NCI-H128 (cell line): ENCODE results near the gene APPBP2.
"Not testable (repeated sequence)": the region's sequence is repeated elsewhere in the genome, so short reads cannot be mapped to it uniquely, and the experiment has no call there.

Source experiments
- DNase-seq: peaks from one replicate; lab custom pipeline; 2025; ENCODE audit not compliant: unreplicated experiment; lab: John Stamatoyannopoulos, UW

The APPBP2 gene

DNA sequence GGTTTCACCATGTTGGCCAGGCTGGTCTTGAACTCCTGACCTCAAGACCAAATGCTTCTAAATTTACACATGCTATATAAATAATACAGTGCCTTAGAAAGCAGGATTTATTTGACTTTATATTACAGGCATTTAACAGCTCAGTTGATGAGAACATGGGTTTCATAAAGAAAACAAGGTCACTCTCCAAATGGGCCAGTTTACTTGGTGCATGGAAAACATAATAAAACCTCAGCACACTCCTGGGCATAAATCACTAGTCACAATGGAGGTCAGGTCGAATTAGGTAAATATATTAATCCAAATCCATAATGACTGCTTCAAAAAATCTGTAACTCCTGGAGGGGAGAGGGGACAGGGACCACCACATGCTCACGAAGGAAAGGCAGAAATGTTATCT, 24.5 kb downstream of the APPBP2 start:
- no peak for DNase-seq

DNA sequence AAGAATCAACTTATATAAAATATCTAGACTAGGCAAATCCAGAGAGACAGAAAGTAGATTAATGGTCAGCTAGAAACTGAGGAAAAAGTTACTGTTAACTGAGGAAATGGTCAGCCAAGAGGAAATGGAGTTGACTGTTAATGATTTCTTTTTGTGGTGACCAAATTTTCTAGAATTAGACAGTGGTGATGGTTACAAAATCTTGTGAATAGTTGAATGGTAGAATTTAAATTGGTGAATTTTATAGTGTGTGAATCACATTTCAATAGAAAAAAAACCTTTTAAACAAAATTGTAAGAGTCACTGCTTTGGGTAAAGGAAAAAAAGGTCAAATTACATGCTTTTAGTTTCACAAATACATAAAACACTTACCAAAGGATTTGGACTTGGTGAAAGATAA, 30.0 kb downstream of the APPBP2 start:
- no peak for DNase-seq

DNA sequence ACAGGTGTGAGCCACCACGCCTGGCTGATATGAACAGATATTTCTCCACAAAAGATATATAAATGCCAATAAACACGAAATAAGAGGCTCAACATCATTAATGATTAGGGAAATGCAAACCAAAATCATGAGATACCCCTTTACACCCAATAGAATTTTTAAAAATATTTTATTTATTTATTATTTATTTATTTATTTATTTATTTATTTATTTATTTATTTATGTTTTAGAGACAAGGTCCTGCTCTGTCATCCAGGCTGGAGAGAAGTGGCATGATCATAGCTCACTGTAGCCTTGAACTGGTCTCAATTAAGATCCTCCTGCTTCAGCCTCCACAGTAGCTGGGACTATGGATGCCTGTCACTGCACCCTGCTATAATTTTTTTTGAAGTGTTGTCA, 30.8 kb downstream of the APPBP2 start:
- no peak for DNase-seq

DNA sequence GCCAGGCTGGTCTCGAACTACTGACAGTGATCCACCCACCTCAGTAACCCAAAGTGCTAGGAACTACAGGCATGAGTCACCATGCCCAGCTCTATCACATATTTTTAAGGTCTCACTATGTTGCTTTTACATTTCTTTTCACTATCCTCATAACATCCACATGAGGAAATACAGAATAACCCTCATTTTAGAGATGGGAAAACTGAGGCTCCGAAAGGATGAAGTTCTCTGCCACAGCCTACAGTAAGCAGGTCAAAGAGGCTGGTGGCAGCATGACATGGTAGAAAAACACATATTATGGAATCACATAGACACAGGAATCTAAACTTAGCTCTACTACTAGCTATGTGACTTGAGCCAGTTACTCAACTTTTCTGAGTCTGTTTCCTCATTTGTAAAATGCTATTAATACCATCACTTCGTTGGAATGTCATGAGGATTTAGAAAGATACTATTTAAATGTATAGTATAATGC, 32.2 kb downstream of the APPBP2 start:
- DNase-seq, result no peak

DNA sequence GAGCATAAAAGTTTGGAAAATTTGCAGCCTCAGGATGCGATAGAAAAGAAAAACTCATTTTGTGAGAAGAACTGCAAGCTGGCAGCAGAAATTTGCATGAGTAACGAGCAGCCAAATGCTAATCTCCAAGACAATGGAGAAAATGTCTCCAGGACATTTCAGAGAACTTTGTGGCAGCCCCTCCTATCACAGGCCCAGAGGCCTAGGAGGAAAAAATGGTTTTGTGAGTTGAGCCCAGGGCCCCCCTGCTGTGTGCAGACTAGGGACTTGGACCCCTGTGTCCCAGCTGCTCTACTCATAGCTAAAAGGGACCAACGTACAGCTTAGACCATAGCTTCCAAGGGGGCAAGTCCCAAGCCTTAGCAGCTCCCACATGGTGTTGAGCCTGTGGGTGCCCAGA, 34.3 kb downstream of the APPBP2 start:
- DNase-seq, result no peak

DNA sequence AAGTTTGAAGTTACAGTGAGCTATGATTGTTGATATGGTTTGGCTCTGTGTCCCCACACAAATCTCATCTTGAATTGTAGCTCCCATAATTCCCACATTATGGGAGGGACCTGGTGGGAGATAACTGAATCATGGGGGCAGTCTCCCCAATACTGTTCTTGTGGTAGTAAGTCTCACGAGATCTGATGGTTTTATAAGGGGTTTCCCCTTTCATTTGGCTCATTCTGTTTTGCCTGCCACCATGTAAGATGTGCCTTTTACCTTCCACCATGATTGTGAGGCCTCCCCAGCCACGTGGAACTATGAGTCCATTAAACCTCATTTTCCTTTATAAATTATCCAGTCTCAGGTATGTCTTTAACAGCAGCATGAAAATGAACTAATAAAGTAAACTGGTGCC, 35.4 kb downstream of the APPBP2 start:
- DNase-seq, result not testable (repeated sequence)

DNA sequence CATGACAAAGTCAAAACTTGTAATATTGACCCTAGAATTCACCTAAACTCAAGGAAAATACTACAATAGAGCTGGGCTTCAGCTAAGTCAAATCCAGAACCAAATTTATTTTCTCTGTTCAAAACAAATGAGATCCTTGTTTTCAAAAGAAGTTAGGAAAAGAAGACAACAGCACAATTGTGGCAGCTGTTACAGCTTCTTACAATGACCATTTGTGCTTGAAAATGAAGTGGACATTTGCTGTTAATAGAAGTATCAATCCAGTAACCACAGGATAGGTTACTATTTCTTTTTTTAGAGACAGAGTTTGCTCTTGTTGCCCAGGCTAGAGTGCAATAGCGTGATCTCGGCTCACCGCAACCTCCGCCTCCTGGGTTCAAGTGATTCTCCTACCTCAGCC, 44.4 kb downstream of the APPBP2 start:
- DNase-seq, result no peak

DNA sequence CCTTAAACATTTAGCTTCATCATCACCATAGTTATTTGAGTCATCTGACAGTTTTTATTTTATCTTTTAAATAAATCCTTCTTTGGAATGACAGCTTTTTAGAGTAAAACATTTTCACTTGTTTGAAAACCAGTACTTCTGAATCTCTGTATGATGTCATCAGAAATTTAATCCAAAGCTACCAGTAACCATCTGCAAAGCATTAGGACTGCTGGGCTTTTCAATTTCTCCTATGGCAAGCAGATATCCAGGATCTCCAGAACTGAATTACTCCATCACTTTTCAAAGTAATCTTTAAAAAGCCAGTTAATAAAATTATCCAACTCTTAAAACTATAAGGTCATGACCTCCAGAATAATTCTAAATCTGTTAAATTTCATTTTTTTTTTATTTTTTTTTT, 52.3 kb downstream of the APPBP2 start:
- DNase-seq, result no peak

DNA sequence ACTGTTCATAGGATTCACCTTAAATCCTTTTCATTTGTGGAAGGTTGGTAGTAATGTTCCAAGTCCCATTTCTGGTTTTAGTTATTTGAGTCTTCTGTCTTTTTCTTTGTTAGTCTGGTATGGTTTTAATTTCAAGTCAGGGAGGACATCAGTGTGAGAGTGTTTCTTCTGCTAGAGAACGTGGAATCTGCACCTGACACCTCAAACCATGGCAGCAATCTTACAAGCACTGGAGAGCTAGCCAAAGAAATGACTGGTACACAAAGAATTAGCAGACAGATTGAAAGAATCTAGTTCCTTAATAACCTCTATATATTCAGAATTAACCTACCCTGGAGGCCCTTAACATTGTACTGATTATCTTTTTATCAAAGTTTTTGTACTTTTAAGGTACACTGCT, 53.6 kb downstream of the APPBP2 start:
- no peak for DNase-seq

DNA sequence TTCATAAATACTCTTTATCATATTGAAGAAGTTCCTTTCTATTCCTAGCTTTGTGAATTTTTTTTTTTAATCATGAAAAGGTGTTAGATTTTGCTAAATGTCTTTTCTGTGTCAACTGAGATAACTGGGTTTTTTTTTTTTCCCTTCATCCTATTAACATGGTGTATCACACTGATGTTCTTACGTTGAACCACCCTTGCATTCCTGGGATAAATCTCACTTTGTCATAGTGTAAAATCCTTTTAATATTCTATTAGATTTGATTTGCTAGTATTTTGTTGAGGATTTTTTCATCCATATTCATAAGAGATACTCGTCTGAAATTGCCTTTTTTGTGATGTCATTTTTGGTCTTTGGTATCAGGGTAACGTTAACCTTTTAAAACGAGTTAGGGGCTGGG, 54.6 kb downstream of the APPBP2 start:
- no peak for DNase-seq

DNA sequence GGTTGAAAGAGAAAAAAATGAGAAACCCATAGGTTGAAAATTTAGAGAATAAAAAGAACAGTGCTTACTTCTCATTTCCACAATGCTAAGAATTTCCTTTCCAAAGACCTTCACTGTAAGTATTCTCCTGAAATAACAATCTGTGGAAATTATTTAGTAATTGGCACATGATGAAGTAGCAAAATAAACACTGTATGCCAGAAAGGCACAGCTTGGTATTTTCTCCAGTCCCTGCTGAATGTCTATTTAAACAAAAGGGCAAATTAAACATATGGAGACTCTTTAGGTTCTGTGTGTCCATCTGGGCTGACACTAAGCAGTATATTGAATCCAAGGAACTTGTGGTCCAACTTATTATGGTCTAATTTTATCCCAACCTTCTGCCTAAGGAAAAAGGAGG, 57.7 kb downstream of the APPBP2 start:
- DNase-seq, result no peak

DNA sequence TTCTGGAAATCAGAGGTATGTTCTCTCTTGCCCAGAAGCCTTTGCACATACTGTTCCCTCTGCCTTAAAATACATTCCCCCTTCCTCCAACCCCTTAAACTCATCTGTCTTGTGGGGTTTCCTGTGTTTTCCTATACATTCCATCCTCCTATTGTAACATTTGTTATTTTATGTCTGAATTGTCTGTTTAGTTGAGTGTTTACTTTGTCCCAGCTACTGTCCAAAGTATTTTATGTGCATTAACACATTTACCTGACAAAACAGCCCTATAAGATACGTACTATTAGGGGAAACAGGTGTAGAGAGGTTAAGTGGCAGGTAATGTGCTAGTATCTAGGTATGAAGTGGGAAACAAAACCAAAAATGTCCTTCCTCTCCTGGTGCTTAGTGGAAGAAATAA, 61.7 kb downstream of the APPBP2 start:
- no peak for DNase-seq

DNA sequence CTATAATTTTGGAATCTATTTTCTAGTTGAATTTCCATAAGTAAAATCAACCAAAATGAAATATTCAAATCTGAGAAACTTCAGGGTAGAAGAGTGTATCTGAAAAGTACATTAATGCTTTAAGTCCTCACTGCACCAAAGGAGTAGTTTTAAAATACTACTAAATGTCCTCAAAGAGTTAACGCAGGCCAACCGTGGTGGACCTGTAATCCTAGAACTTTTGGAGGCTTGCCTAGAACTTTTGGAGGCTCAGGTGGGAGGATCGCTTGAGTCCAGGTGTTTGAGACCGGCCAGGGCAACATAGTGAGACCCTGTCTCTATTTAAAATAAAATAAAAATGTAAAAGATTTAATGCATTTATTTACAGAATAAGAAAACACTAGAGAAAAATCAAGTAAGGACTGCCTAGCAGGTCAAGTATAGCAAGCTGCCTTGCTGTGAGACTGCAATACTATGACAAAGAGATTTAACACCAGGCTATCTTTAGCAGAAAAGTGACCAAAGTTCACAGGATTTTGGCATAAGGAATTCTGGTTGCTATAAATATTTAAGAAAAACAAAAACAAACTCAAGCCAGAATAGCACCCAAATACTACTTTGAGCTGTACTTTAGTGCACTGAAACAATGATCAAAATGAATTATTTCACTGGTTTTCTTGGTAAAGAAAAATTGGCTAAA, 62.7 kb downstream of the APPBP2 start:
- no peak for DNase-seq

DNA sequence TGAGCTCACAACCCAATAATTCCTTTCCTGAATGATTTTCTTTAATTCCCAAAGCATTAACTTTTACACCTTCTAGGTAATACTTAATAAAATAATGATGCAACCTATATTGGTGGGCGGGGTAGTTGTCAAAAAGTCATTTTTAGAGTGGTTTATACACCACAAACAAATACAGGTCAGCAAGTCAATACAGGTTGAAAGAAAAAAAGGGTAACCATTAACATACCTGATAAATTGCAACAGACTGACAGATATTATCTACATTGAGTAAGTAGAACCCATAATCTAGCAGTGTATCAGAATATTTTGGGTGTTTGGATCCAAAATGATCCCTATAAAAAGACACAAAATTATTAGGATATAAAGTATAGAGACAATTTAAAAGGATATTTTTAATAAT, 64.5 kb downstream of the APPBP2 start:
- no peak for DNase-seq

DNA sequence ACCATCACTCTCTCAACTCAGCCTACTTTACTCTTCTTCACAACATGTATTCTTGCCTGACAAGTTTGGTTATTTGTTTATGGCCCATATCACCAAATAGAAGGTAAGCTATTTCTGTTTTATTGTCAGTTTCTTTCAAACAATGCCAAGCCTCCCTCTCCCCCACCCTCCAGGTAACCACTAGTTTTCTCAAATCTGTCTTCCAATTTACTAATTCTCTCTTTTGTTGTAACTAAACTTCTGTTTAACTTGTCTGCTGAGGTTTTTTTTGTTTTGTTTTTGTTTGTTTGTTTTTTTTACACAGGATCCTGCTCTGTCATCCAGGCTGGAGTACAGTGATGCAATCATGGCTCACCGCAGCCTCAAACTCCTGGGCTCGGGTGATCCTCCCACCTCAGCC, 68.9 kb downstream of the APPBP2 start:
- no peak for DNase-seq

DNA sequence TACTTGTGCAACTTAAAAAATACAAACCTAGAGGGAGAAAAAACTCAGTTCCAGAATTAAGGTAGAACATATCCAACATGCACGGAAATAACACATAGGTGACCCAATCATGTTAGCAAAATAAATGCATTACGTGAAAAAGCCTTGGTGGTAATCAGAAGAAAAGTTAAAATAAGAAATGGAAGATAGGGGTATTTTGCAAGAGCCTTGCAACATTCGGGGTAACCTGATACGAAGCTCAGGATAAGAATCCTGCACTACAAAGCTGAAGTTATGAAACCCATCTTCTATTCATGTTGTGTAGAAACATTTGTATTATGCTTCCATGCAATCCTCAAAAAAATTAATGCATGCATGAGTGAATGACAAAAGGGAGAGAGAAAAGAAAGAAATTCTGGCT, 70.7 kb downstream of the APPBP2 start:
- no peak for DNase-seq

DNA sequence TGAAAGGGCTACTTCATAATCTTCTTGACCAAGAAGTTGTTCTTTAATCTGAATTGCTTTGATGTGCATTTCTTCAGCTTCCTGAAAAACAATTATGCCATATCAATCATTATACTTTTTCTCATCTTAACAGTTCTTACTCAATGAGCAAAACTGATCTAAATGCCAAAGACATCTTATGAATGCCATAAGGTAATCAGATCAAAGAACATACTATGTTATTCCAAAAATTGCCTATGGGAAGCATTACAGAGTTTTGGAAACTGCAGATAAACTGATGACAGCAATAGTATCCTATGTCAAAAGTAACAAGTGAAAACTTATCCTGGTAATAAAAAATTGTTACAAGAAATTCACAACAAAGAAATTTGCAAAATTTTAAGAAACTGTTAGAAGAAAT, 74.1 kb downstream of the APPBP2 start:
- no peak for DNase-seq

DNA sequence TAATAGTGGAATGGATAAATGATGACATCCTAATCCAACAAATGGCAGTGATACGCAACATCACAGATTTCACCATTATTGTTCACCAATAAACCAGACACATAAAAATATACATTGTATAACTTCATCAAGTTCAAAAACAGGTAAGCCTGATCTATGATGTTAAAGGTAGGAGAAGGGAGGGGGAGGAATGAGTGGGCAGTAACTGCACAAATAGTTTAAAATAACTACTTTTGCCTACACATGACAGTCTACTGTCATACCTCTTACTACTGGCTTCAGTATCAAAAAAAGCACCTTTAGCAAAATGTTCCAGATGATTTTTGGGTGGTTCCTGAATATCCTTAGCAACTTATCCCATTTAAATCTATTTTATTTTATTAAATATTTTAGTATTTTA, 75.0 kb downstream of the APPBP2 start:
- no peak for DNase-seq

DNA sequence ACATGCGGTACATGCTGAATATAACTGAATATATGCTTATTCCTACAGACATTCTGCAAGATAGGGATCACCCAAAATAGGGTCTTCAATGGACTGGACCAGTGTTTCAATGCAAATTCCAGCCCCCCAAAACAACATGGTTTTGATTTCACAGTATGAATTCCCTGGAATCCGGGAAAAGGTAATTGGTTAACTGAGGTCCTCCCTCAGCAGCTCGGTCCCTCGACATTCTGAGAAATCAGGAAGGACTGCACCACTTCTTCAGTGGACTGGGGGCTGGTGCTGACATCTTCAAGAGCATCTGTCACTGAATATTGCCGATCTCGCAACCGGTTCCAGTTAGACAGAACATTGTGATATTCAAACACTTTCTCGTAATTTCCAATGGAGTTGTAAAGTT, 78.7 kb downstream of the APPBP2 start:
- no peak for DNase-seq

DNA sequence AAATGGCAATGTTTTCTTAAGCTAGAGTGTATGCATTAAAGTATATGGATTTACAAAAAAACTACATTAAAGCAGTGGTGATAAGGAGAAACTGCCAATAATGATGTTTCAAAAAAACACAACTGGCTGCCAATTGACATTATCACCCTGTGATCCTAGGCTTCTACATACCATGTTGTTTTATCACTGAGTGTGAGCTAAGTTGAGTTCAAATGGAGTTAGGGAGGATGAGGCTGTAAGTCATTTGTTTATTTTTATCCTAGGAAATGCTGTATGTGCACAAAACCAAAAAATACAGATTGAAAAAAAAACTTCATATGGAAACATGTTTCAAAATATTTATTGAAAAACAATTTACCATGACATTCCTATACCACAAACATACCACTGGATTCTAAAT, 80.9 kb downstream of the APPBP2 start:
- DNase-seq, result no peak

DNA sequence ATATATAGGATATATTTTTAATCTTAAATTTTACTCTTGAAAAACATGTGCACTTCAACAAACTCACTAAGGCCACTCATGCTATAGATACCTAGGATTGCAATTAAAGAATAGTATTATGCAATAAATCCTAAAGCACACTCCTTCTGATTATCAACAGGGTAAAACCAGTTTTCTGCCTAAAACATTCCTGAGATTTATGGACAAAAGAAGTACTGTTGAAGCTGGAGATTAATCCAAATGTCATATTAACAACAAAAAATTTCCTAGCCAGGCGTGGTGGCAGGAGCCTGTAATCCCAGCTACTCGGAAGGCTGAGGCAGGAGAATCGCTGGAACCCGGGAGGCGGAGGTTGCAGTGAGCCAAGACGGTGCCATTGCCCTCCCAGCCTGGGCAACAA, 82.3 kb downstream of the APPBP2 start:
- DNase-seq, result no peak

DNA sequence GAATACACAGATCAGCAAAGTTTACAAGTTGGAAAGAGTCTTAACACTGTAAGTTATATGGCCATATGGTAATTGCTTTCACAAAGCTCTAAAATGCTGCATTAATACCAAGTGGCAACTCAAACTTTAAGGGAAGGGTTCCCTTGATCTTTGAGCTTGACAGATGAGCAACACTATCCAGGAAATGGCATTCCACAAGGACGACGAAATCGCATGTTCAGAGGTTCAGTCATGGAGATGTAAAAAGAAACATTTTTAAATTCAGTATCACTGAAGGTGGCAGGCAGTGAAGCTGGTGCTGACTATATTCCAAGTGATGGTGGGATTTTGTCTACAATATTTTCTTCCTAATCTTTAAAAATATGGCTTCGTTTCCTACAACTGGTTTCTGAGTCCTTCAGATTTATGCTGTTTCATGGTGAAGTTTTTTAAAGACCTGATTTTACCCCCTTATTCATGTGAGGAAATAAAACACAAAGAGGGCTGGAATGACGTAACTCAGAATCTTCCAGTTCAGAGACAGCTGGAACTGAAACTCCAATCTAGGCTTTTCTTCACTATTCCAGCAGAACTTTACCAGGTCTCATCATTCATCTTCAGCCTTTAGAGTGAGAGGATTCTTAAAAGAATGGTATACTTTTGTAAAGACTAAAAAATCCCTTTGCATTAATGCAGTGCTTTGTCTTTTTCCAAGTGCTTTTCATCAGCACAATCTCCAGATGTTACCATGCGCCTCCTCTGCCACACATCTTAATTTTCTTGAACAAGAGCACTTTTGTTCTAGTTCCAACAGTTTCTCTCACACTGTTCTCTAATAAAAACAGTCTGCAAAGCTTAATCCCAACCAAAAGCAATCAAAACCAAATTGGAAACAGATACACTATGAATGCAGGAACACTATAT, 83.5 kb downstream of the APPBP2 start:
- no peak for DNase-seq

DNA sequence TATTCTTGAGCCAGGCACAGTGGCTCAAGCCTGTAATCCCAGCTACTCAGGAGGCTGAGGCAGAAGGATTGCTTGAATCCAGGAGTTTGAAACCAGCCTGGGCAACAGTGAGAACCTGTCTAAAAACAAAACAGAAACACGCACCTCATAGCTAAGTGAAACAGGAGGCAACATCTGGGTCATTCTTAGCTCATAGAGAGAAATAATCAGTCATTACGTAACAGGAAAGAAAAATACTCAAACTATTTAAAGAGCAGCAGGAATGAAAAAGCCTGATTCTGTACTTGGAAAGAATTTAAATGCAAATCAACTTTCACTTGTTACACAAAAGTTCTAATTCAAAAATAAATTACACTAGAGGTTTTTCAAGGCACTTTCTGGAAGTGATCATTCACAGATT, 86.5 kb downstream of the APPBP2 start:
- no peak for DNase-seq
